SH-SY5Y (cell line): ENCODE results near the gene DDHD1.

Source experiments
- GATA2 ChIP-seq: IDR thresholded peaks from 2 replicates; pipeline ENCODE4 v1.6.1; 2011; ENCODE audit warnings: mild to moderate bottlenecking, low read depth, low read length
- GATA3 ChIP-seq: IDR thresholded peaks from 2 replicates; pipeline ENCODE4 v1.6.1; 2011; ENCODE audit warnings: low read depth, mild to moderate bottlenecking, low read length, moderate library complexity

DNA sequence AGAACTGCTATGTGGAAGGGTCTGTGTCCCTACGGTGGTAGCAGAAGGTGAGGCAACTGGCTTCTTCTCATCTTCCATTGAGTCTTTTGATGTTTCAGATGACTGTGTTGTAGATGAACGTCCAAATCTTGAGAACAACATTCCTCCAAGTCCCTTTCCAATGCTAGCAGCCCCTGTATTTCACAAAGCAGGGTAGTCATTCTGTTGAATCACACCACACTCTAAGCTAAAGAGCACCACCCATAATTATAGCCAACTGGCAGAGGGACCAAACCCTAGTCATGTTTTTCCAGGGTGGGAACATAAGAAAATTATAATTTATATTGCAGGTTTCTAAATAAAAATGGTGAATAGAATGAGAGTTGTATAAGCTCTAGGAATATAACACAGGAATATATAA is 98.7 kb downstream of the DDHD1 start:
- TF ChIP-seq GATA2 (no peak), GATA3 (no peak)
